Gastroesophageal sphincter (tissue), 3 donors: ENCODE results near the gene BST1.

Source experiments
- CTCF ChIP-seq, 4 experiments: fragments of 200-600 bp in 2 of 4; fragments of 450-650 bp in 2 of 4; sonication (generic) in 1 of 4; IDR thresholded peaks; one replicate each; pipeline ENCODE4 v1.5.1; 2017 to 2019; ENCODE audit warnings: antibody characterized with exemption in 4 of 4, mild to moderate bottlenecking in 2 of 4, moderate library complexity in 2 of 4
- EP300 ChIP-seq: sonication (generic); formaldehyde crosslinking; IDR thresholded peaks from one replicate; pipeline ENCODE4 v1.6.1; 2017; ENCODE audit warnings: antibody characterized with exemption, mild to moderate bottlenecking
- POLR2A ChIP-seq, 2 donors: fragments of 450-650 bp; IDR thresholded peaks; one replicate each; pipeline ENCODE4 v1.6.1; 2017; ENCODE audit warnings: antibody characterized with exemption in 2 of 2, mild to moderate bottlenecking in 2 of 2, moderate library complexity in 1 of 2
- POLR2AphosphoS5 ChIP-seq: sonication (generic); formaldehyde crosslinking; IDR thresholded peaks from one replicate; pipeline ENCODE4 v1.6.1; 2017; ENCODE audit warnings: antibody characterized with exemption

DNA sequence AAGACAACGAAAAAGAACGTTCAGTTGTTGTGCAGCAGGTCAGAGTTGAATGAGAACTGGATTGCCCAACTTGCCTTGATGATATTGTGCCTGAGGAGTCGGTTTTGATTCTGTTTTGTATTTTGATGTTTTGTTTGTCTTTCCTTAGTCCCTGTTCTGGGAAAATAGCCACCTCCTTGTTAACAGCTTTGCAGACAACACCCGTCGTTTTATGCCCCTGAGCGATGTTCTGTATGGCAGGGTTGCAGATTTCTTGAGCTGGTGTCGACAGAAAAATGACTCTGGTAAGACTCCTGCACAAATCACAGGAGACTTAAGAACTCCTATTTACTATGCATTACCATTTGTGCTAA, 4.5 kb downstream of the BST1 start:
- TF ChIP-seq POLR2AphosphoS5 (no peak), EP300 (no peak), POLR2A (IDR thresholded peaks at IDR 0.05) (no peak), CTCF (IDR thresholded peaks at IDR 0.05) (no peak)
